A673 (cell line): ENCODE results near the gene GPR37L1. TPM values are rescaled to one million over a fixed set of nuclear protein-coding genes. Genes with fewer than 3 reads are reported as not detected.

Experiments
- BruUV-seq: library from RNA; stranded (reverse); fragments of 400-500 nt; replicated peaks from 2 replicates; lab custom pipeline; 2021; lab: Mats Ljungman, UMichigan
- CTCF ChIA-PET: fragments of 300-600 bp; sonication (Branson Sonifier 250); formaldehyde crosslinking; loops from one replicate; lab custom pipeline; 2022; ENCODE audit warnings: antibody characterized with exemption; lab: Charles Lee
- POLR2A ChIA-PET: fragments of 300-600 bp; sonication (Branson Sonifier 250); formaldehyde crosslinking; loops from one replicate; lab custom pipeline; 2022; ENCODE audit warnings: antibody characterized with exemption; ENCODE audit not compliant: low non-redundant PET; lab: Charles Lee
- DNase-seq: peaks from one replicate; pipeline ENCODE4 v3.0.0-alpha.2; 2015; ENCODE audit warnings: low spot score
- H3K27ac ChIP-seq: fragments of 200-600 bp; sonication (generic); 2 replicates; pipeline ENCODE4 v1.5.1; 2016; ENCODE audit warnings: mixed run types, low read depth, mild to moderate bottlenecking, mixed read lengths, antibody characterized with exemption, low read length; ENCODE audit not compliant: poor library complexity, severe bottlenecking
- H3K27me3 ChIP-seq: fragments of 200-600 bp; sonication (generic); replicated peaks from 2 replicates; pipeline ENCODE4 v1.6.1; 2017; ENCODE audit warnings: mixed run types, low read depth, mild to moderate bottlenecking, mixed read lengths, antibody characterized with exemption, low read length; ENCODE audit not compliant: insufficient read depth, poor library complexity
- H3K36me3 ChIP-seq: fragments of 200-600 bp; sonication (generic); 2 replicates; pipeline ENCODE4 v1.6.1; 2016; ENCODE audit warnings: mixed run types, mild to moderate bottlenecking, mixed read lengths, antibody characterized with exemption, low read length; ENCODE audit not compliant: insufficient read depth, poor library complexity, severe bottlenecking
- H3K4me1 ChIP-seq: fragments of 200-600 bp; sonication (generic); 2 replicates; pipeline ENCODE4 v1.6.1; 2017; ENCODE audit warnings: mixed run types, mild to moderate bottlenecking, mixed read lengths, antibody characterized with exemption, low read length; ENCODE audit not compliant: insufficient read depth, poor library complexity, severe bottlenecking
- H3K4me3 ChIP-seq: fragments of 200-600 bp; sonication (generic); 2 replicates; pipeline ENCODE4 v1.5.1; 2016; ENCODE audit warnings: low read depth, mixed run types, mild to moderate bottlenecking, mixed read lengths, low read length; ENCODE audit not compliant: poor library complexity, severe bottlenecking
- H3K9me3 ChIP-seq: fragments of 200-600 bp; sonication (generic); 2 replicates; pipeline ENCODE4 v1.6.1; 2016; ENCODE audit warnings: mixed run types, low read depth, mild to moderate bottlenecking, mixed read lengths, antibody characterized with exemption, low read length; ENCODE audit not compliant: poor library complexity, severe bottlenecking
- CTCF ChIP-seq: fragments of 300-800, 200-600 bp; sonication (generic); conservative IDR thresholded peaks from 2 replicates; pipeline ENCODE4 v1.5.1; 2017; ENCODE audit warnings: low read depth, mild to moderate bottlenecking, antibody characterized with exemption, low read length, moderate library complexity, mixed read lengths
- EZH2 ChIP-seq: fragments of 200-600 bp; sonication (generic); IDR thresholded peaks from 2 replicates; pipeline ENCODE4 v1.6.1; 2017; ENCODE audit warnings: borderline replicate concordance, low read depth, mild to moderate bottlenecking, mixed read lengths, antibody characterized with exemption, low read length; ENCODE audit not compliant: poor library complexity, severe bottlenecking
- intact Hi-C: fragments of 100-400 bp; cut with micrococcal nuclease; formaldehyde crosslinking; loops from one replicate; pipeline ENCODE4 v1.10.0; 2022; ENCODE audit not compliant: unreplicated experiment
- total RNA-seq: library from RNA; stranded (reverse); gene quantifications from 2 replicates; pipeline ENCODE4 v1.2.3, GENCODE V29; 2021

Gene GPR37L1
- total RNA-seq, 1 experiment from 2014 or later = not detected

- BruUV-seq = no TSS peak
- CTCF ChIA-PET = interaction anchor here (0.7 kb wide), 1 partner anchor 988 kb away, joined by 8 read pairs; no protein-coding TSS in a partner anchor
- Histone ChIP-seq H3K36me3 (no peaks in the 10 kb centered on the region), H3K4me1 (peaks cover 19% of the 10 kb centered on the region), H3K27me3 (no peaks in the 10 kb centered on the region), H3K27ac (peak overlapping the region; percentile 23), H3K4me3 (no peak overlapping the region), H3K9me3 (no peaks in the 10 kb centered on the region)
- TF ChIP-seq CTCF (no peak), EZH2 (no peak)
- no peak for DNase-seq
- intact Hi-C loops = no loop called here
- POLR2A ChIA-PET = no interaction called here
Observed at GRCh38 chr1:202161151-202162046, 38.7 kb downstream of the GPR37L1 start.

GRCh38 chr1:202162047-202162417 lies 39.3 kb downstream of the GPR37L1 start:
- ChIA-PET CTCF (no interaction called here), POLR2A (no interaction called here)
- no peak for DNase-seq
- no TSS peak for BruUV-seq
- H3K36me3 ChIP-seq = no peaks in the 10 kb centered on the region
- no peak overlapping the region for H3K4me3 ChIP-seq
- H3K27me3 ChIP-seq = no peaks in the 10 kb centered on the region
- H3K4me1 ChIP-seq = peaks cover 19% of the 10 kb centered on the region
- intact Hi-C loops = no loop called here
- H3K27ac ChIP-seq = peak overlapping the region; percentile 23
- TF ChIP-seq EZH2 (no peak), CTCF (no peak)
- H3K9me3 ChIP-seq = no peaks in the 10 kb centered on the region

GRCh38 chr1:202162418-202163280 lies 39.9 kb downstream of the GPR37L1 start:
- no peaks in the 10 kb centered on the region for H3K9me3 ChIP-seq
- no TSS peak for BruUV-seq
- TF ChIP-seq CTCF (no peak), EZH2 (no peak)
- ChIA-PET CTCF (interaction anchor here (1.1 kb wide), 1 partner anchor 8 kb away, joined by 3 read pairs; no protein-coding TSS in a partner anchor), POLR2A (no interaction called here)
- DNase-seq = no peak
- H3K36me3 ChIP-seq = no peaks in the 10 kb centered on the region
- intact Hi-C loops = no loop called here
- no peak overlapping the region for H3K27ac ChIP-seq
- peaks cover 20% of the 10 kb centered on the region for H3K4me1 ChIP-seq
- no peaks in the 10 kb centered on the region for H3K27me3 ChIP-seq
- H3K4me3 ChIP-seq = no peak overlapping the region
